Measurements from ENCODE around the gene NUP205.

GRCh38 chr7:135599471-135599870 lies 41.8 kb downstream of the NUP205 start:
- TF ChIP-seq CTCF (IDR thresholded peaks at IDR 0.05; ENCODE audit: poor library complexity, severe bottlenecking), result no peak
- no peak for TF ChIP-seq EZH2 (IDR thresholded peaks at IDR 0.05; ENCODE audit: borderline replicate concordance, insufficient read depth, low read length, poor library complexity, severe bottlenecking)
- TF ChIP-seq EP300 (conservative IDR thresholded peaks at IDR 0.05; ENCODE audit: poor library complexity, severe bottlenecking), result no peak
- TF ChIP-seq RAD21 (conservative IDR thresholded peaks at IDR 0.05), result no peak
- TF ChIP-seq POLR2AphosphoS5 (IDR thresholded peaks at IDR 0.05), result no peak
- no peak for TF ChIP-seq REST (IDR thresholded peaks at IDR 0.05; ENCODE audit: borderline replicate concordance)
- no peak for TF ChIP-seq TAF1 (IDR thresholded peaks at IDR 0.05; ENCODE audit: low read depth)
- no peak for TF ChIP-seq SMC3 (conservative IDR thresholded peaks at IDR 0.05; ENCODE audit: poor library complexity)
